IPS-18c (cell line): Measurements from ENCODE around the gene TXNIP.
A peak's percentile ranks its signal among the peaks of the same experiment; 100 is the strongest.

ENCODE experiments used
- H3K4me3 ChIP-seq: 2 replicates; pipeline ENCODE4 v1.7.0; 2013; ENCODE audit warnings: low read depth, mild to moderate bottlenecking, low read length, moderate library complexity; ENCODE audit not compliant: insufficient read depth
- H3K9me3 ChIP-seq: one replicate; pipeline ENCODE4 v1.6.1; 2013; ENCODE audit warnings: mild to moderate bottlenecking, low read length, moderate library complexity; ENCODE audit not compliant: control insufficient read depth, insufficient read depth

TXNIP gene

GRCh38 chr1:146019231-146020057 is 23.1 kb upstream of the TXNIP start:
- H3K9me3 ChIP-seq: no peaks in the 10 kb centered on the region
- peak overlapping the region; percentile 51 for H3K4me3 ChIP-seq

- H3K4me3 ChIP-seq: no peak overlapping the region
- H3K9me3 ChIP-seq: no peaks in the 10 kb centered on the region
Measured at GRCh38 chr1:146016891-146017290, 20.5 kb upstream of the TXNIP start.

- Histone ChIP-seq H3K9me3 (no peaks in the 10 kb centered on the region), H3K4me3 (no peak overlapping the region)
Measured at GRCh38 chr1:146013559-146013922, 17.2 kb upstream of the TXNIP start.

GRCh38 chr1:146012703-146013558 is 16.6 kb upstream of the TXNIP start:
- Histone ChIP-seq H3K9me3 (no peaks in the 10 kb centered on the region), H3K4me3 (no peak overlapping the region)

GRCh38 chr1:146010126-146010738 is 13.9 kb upstream of the TXNIP start:
- H3K4me3 ChIP-seq: no peak overlapping the region

GRCh38 chr1:146007489-146008133 is 11.2 kb upstream of the TXNIP start:
- Histone ChIP-seq H3K9me3 (no peaks in the 10 kb centered on the region), H3K4me3 (no peak overlapping the region)

More at GRCh38 chr1:146010126-146010738, 13.9 kb upstream of the TXNIP start:
- H3K9me3 ChIP-seq: no peaks in the 10 kb centered on the region

DNA sequence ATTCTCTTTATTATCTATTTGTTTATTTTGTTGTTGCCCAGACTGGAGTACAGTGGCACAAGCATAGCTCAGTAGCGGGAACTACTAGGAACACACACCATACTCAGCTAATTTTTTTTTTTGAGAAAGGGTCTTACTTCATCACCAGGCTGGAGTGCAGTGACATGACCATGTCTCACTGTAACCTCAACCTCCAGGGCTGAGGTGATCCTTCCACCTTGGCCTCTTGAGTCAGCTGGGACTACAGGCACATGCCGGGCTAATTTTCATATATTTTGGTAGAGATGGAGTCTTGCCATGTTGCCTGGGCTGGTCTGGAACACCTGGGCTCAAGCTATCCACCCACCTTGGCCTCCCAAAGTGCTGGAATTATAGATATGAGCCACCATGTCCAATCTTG is 5.3 kb upstream of the TXNIP start:
- H3K4me3 ChIP-seq: no peak overlapping the region
- no peaks in the 10 kb centered on the region for H3K9me3 ChIP-seq

DNA sequence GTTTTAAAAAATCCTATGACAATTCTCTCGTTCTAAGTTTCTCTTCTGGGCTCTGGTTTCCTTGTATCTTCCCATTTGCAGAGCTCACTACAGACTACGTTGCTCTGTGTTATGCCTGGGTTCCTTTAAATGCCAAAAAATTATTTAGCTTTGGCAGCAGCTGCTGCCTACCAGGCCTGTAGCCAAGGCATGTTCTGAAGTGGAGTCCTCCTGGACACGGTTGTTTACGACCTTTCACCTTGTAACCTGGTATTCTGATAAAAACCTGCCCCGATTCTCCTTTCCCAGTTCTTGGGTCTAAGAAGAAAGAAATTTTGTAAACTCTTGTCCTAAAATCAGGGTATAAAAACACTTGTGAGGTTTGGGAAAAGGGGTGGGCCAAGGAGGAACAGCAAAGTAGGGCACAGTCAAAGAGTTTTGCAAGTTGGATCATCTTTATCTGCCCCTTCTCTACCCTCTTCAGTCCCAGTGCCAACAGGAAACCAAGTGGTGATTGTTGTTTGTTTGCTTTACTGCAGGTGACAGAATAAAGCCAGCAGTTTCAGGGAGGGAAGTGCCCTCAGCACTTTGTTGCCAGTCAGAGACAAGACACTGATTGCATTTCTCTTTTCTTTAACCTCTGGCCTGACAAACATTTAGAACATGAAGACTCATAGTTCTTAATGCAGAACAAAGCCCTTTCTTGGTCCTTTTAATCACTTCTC is 3.1 kb upstream of the TXNIP start:
- H3K9me3 ChIP-seq: no peaks in the 10 kb centered on the region
- no peak overlapping the region for H3K4me3 ChIP-seq

GRCh38 chr1:145997718-145998023 is 1.3 kb upstream of the TXNIP start:
- H3K4me3 ChIP-seq: no peak overlapping the region
- no peaks in the 10 kb centered on the region for H3K9me3 ChIP-seq

DNA sequence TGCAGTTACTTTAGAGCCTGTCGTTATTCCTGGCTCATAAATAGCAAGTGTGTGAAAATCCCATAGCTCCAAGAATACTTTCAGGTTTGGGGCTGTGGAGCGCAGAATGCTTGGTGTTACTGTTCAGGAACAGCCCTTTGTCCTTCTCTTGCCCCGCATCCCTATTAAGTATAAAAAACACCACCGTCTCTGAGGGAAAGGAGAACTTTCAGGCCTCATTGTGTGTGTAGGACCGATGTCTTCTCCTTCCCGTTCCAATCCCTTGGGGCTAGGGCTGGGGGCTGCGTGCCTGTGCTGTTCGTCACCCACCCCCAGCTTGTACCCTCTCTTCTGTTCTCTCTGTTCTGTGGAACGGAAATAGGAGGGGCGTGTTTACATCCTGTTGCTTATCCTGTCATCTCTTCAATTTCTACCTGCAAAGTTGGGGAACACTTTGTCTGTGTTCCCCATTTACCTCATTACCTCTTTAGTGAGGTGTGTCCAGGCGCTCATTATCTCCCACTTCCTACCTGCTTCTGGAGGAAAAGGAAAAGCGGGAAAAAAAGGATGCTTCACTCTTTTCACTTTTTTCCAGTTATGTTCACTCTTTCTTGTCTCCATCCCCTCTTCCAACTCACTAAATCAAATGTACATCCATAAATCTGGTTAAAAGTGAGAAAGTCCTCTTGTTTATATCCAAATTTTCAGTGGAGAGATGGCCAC is 788 bp upstream of the TXNIP start:
- no peaks in the 10 kb centered on the region for H3K9me3 ChIP-seq
- peak overlapping the region; percentile 56; the same call in 1 of the 2 replicates for H3K4me3 ChIP-seq

DNA sequence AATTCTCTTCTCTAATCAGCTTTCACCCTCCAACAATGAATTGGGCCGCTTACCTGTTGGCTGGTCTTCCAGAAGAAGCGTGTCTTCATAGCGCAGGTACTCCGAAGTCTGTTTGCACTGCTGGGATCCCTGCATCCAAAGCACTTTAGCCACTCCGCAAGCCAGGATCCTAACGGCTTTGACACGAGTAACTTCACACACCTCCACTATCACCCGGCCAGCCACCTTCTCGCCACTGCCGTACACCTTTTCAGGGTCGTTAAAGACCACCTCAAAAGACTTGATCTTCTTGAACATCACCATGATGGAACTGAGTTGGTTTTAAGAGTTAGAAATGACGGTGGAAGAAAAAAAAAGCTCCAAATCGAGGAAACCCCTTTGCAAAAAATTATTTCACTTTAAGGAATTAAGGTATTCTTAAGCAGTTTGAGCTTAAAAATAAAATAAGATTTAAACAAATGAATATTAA is 381 bp downstream of the TXNIP start:
- Histone ChIP-seq H3K4me3 (peak overlapping the region; percentile 56), H3K9me3 (no peaks in the 10 kb centered on the region)

- Histone ChIP-seq H3K4me3 (peak overlapping the region; percentile 56), H3K9me3 (no peaks in the 10 kb centered on the region)
Measured at GRCh38 chr1:145995148-145995881, 1.1 kb downstream of the TXNIP start.

GRCh38 chr1:145994391-145995120 is 1.8 kb downstream of the TXNIP start:
- no peaks in the 10 kb centered on the region for H3K9me3 ChIP-seq
- H3K4me3 ChIP-seq: peak overlapping the region; percentile 56; the same call in 1 of the 2 replicates

- H3K4me3 ChIP-seq: peak overlapping the region; percentile 56; the same call in 1 of the 2 replicates
- no peaks in the 10 kb centered on the region for H3K9me3 ChIP-seq
Measured at GRCh38 chr1:145993618-145994390, 2.6 kb downstream of the TXNIP start.
